DMS 273 (cell line): ENCODE data around the gene CYP27C1.

Source experiments
- DNase-seq: peaks from one replicate; lab custom pipeline; 2025; ENCODE audit not compliant: unreplicated experiment; lab: John Stamatoyannopoulos, UW

CYP27C1 gene

DNA sequence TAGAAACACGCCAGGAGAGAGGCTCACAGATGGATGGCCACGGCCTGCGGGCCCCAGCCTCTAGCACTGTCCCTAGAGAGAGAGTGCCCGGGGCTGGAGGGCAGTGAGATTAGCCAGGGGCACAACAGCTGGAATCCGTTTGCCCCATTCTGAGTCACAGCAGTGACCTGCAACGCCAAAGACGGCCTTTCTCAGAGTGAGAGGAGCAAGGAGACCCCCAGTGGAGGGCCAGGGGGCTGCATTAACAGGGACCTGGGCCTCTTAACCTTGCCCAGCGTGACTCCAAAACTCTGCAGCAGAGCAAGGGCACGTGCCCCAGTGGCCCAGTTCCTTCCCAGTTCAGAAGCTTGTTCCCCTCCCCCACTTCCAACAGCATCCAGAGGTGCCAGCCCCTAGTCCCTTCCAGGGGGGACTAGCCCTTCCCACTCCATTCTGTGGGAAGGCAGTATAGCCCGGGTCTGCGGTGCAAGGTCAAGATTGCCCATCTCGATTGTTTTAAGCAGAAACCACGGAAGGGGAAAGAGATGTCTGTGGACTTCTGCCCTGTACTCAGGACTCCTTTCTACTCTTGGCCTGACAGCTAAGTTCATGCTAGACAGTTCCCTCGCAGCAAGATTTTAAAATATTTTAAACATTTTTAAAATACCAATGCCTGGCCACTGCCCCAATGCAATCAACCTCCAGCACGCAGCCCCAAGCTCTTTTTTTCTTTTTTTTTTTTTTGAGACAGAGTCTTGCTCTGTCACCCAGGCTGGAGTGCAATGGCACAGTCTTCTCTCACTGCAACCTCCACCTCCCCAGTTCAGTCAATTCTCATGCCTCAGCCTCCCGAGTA is 62.2 kb downstream of the CYP27C1 start:
- peak; percentile 20 for DNase-seq

- no peak for DNase-seq
Observed at GRCh38 chr2:127157114-127157513, 63.0 kb downstream of the CYP27C1 start.

- no peak for DNase-seq
Observed at GRCh38 chr2:127155947-127156346, 64.2 kb downstream of the CYP27C1 start.

DNA sequence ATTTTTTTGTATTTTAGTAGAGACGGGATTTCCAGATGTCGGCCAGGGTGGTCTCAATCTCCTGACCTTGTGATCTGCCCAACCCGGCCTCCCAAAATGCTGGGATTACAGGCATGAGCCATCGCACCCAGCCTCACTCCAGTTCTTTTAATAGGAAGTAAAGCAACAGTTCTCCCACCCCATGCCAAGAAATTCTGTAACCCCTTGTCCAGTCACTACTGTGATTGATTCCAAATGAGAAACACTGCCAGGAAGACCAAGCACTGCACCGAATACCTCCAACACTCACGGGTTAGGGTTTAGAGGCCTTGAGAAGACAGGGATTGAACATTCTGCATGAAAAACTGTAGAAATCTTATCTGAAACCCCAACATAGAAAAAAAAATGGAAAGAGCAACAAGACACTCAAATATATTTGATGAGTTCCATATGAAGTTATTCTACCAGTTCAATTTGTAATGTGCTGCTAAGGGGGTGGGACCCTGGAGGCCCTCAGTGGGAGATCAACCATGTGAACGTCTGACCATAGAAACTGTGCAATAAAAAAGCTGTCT is 65.0 kb downstream of the CYP27C1 start:
- DNase-seq = no peak

GRCh38 chr2:127154396-127154795 is 65.7 kb downstream of the CYP27C1 start:
- DNase-seq = no peak

GRCh38 chr2:127153691-127154158 is 66.4 kb downstream of the CYP27C1 start:
- no peak for DNase-seq

GRCh38 chr2:127150996-127151395 is 69.1 kb downstream of the CYP27C1 start:
- no peak for DNase-seq

- no peak for DNase-seq
Observed at GRCh38 chr2:127149384-127149783, 70.7 kb downstream of the CYP27C1 start.

DNA sequence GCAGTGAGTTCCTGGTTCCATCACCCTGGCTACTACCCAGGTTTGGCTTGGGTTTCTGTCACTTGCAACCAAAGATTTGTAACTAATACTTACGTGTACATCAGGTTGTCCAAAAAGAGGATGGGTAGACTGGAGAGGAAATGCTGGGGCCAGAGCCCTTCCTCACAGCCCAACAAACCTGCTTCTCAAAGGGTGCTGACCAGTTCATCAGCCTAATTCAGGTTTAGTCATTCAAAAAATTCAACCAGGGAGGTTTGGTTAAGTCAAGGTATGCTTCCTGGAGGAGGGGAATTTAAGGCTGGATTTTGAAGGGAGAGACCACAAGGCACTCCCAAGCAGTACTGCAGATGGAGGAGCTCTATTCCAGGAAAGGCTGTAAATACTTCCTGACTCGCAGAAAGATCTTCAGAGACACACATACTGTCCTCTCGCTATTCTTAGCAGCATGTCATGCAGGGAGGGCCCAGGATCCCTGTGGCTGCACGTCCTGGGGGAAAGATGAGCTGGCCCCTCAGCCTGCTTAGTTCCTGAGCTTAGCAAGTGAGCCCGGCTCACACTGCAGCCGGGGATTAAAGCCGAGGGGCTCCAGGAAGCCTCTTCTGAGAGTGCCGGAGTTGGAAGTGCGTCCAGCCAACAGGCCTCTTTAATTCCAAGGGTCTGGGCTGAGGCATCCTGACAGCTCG is 73.1 kb downstream of the CYP27C1 start:
- DNase-seq = no peak

DNA sequence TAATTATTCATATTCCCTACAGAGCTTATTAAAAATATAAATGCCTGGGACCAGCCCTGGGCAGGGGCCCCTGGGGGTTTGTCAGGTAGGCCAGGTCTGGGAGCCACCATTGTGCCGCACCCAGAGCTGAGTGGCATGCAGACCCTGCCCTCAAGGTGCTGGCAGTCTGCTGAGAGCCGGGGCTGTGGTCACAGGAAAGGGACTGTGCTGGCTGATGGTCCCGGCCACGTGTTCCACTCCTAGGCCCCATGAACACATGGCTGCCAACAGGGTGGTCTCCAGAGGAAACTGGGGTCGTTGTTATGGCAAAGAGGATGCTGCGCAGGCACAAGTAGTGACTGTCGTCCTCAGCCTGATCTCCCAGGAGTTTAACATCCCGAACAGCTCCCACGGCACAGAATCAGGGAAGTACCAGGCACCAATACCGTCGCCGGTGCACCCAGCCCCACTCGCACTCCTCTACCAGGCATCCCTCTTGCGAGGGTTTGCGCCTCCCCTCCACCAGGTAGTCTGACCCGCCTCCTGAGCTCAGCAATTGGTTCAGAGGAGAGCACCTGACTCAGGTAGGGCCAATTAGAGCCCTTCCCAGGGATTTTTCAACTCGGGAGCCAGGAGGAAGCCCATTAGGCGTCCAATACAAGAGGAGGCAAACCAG is 73.9 kb downstream of the CYP27C1 start:
- DNase-seq = no peak

- no peak for DNase-seq
Observed at GRCh38 chr2:127145280-127145895, 74.7 kb downstream of the CYP27C1 start.

DNA sequence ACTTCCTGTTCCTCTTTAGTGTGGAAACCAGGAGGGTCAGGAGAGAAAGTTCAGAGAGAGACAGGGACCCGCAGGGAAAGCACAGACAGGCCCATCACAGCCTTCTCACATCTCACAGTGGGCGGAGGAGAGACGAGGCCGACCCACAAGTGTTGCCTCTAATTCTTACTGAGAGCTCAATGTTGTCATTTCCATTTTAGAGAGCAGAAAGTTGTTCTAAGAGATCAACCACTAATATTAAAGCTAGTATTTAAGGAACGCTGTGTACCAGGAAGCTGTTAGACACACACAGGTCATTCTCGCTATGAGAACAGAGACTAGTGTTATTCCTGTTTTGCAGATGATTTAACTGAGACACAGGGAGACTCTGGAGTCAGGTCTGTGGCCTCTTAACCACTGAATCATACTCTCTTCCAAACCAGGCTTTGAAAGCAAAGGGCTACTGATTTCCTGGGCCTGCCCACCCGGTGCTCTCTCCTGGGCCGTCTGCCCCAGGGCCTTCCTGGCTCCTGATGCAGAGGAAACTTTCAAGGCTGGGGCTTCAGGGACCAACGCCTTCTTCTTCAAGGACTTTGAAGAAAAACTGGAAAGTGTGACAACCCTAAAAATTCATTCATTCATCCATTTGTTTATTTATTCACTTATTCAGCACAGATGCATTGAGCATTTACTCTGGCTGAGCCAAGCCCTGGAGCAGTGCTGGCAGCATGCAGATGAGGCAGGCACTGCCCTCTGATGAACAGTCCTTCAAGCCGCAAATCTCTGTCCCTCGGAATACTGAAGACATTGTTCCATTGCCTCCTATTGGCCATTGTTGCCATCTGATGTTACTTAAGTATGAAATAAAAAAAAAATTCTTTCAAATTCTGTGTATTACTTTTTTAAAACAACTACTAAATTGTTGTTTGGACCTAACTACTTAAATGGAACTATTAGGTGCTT is 76.0 kb downstream of the CYP27C1 start:
- no peak for DNase-seq

- DNase-seq = no peak
Observed at GRCh38 chr2:127142663-127143630, 77.2 kb downstream of the CYP27C1 start.

DNA sequence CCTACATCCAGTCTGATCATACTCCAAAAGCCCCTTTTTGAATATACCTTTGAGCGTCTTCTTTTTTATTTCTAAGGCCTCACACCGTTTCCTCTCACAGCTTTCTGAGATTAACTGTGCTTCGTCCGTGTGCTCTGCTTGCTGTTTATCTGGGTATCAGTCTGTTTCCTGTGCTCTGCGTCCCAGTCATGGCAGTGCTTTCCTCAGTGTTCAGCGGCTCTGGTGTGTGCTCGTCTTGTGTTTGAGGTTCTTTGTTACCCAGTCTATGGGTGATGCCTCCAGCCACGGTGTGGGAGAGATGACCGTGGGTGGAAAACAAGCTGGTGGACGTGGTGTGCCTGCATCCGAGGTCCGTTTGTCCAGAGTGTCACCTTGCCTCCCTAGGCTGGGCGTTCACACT is 79.6 kb downstream of the CYP27C1 start:
- DNase-seq = no peak

DNA sequence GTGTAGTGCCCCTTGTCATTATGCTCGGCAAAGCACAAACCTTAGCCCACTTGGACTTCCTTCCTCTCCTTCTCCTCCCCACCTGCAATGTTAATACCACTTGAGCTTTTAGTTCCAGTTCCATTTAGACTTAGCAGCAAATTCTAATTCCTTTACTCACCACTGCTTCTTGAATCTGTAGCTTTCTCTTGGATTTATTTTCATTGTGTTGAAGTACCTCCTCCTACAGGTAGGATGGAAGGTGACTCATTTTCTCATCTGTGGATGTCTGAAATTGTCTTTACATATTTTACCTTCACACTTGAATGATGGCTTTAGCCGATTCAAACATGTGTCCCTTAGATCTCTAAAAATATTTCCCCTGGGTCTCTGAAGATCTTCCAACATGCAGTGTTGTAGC is 80.3 kb downstream of the CYP27C1 start:
- DNase-seq = no peak

- DNase-seq = no peak
Observed at GRCh38 chr2:127138281-127138680, 81.8 kb downstream of the CYP27C1 start.

GRCh38 chr2:127137741-127138140 is 82.4 kb downstream of the CYP27C1 start:
- DNase-seq = no peak

DNA sequence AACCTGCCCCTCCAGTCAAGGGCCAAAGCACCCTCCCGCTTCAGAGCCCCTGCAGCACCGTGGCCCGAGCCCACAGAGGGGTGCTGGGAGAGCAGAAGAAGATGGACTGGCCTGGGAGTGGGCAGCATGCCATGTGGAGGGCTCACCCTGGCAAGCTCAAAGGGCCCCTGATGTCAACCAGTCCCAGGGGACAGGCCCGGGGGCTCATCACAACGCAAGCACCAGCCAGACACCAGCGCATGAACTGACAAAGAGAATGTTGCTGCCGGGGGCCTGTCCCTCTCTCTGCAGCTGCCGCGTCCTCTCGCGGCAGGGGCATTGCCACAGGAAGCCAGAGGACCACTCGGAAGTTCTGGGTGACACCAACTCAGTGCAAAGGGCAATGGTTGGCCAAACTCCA is 82.9 kb downstream of the CYP27C1 start:
- DNase-seq = no peak
